ENCODE data around the gene GRIK4. TPM values are rescaled to one million over a fixed set of nuclear protein-coding genes. Genes with fewer than 3 reads are reported as not detected.

The GRIK4 gene
- total RNA-seq, 1 experiment from 2014 or later: not detected

- intact Hi-C loops (cut with micrococcal nuclease): no loop called here
- no peaks in the 10 kb centered on the region for H3K36me3 ChIP-seq (ENCODE audit: low read depth, low read length)
- ChIA-PET POLR2A (ENCODE audit: unreplicated experiment) (no interaction called here), CTCF (no interaction called here)
- no peak overlapping the region for H2AFZ ChIP-seq (ENCODE audit: low read length)
- no peaks in the 10 kb centered on the region for H4K20me1 ChIP-seq (ENCODE audit: low read length)
- no peak overlapping the region for H3K4me2 ChIP-seq (ENCODE audit: low read length)
- no peaks in the 10 kb centered on the region for H3K9me2 ChIP-seq (replicated peaks; ENCODE audit: low read length)
- no peak for ATAC-seq
- H3K9ac ChIP-seq (ENCODE audit: low read length): no peak overlapping the region
- H3K4me3 ChIP-seq (ENCODE audit: low read length): no peak overlapping the region
- H3K27me3 ChIP-seq (ENCODE audit: low read length): peaks cover 88% of the 10 kb centered on the region
- no peaks in the 10 kb centered on the region for H3K79me2 ChIP-seq (ENCODE audit: low read length)
- no peaks in the 10 kb centered on the region for H3K9me3 ChIP-seq (ENCODE audit: low read length)
- H3K4me1 ChIP-seq (ENCODE audit: insufficient read depth, low read length): no peaks in the 10 kb centered on the region
- no peak overlapping the region for H3K27ac ChIP-seq (ENCODE audit: low read length)
- DNase-seq: no peak
- no TSS peak for BruUV-seq (replicated peaks)
- no peaks in the 10 kb centered on the region for H3F3A ChIP-seq (ENCODE audit: low read length, unreplicated experiment)
- TF ChIP-seq, protein P1, sequence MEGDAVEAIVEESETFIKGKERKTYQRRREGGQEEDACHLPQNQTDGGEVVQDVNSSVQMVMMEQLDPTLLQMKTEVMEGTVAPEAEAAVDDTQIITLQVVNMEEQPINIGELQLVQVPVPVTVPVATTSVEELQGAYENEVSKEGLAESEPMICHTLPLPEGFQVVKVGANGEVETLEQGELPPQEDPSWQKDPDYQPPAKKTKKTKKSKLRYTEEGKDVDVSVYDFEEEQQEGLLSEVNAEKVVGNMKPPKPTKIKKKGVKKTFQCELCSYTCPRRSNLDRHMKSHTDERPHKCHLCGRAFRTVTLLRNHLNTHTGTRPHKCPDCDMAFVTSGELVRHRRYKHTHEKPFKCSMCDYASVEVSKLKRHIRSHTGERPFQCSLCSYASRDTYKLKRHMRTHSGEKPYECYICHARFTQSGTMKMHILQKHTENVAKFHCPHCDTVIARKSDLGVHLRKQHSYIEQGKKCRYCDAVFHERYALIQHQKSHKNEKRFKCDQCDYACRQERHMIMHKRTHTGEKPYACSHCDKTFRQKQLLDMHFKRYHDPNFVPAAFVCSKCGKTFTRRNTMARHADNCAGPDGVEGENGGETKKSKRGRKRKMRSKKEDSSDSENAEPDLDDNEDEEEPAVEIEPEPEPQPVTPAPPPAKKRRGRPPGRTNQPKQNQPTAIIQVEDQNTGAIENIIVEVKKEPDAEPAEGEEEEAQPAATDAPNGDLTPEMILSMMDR (conservative IDR thresholded peaks at IDR 0.05; ENCODE audit: low read depth, low read length): no peak
- TF ChIP-seq EZH2phosphoT487 (IDR thresholded peaks at IDR 0.05; ENCODE audit: borderline replicate concordance, low read length): no peak
- no peak for TF ChIP-seq EZH2 (IDR thresholded peaks at IDR 0.05; ENCODE audit: low read length, unreplicated experiment)
Observed at GRCh38 chr11:120789391-120789790, 277.8 kb downstream of the GRIK4 start.

- no peak for TF ChIP-seq EZH2phosphoT487 (IDR thresholded peaks at IDR 0.05; ENCODE audit: borderline replicate concordance, low read length)
- TF ChIP-seq, protein P1 (conservative IDR thresholded peaks at IDR 0.05; ENCODE audit: low read depth, low read length): no peak
- TF ChIP-seq EZH2 (IDR thresholded peaks at IDR 0.05; ENCODE audit: low read length, unreplicated experiment): no peak
- POLR2A ChIA-PET (ENCODE audit: unreplicated experiment): no interaction called here
- Histone ChIP-seq H3K27me3 (ENCODE audit: low read length) (peaks cover 91% of the 10 kb centered on the region), H3K36me3 (ENCODE audit: low read depth, low read length) (no peaks in the 10 kb centered on the region), H3K9me3 (ENCODE audit: low read length) (no peaks in the 10 kb centered on the region), H3K9me2 (replicated peaks; ENCODE audit: low read length) (no peaks in the 10 kb centered on the region), H3K4me3 (ENCODE audit: low read length) (no peak overlapping the region), H3F3A (ENCODE audit: low read length, unreplicated experiment) (no peaks in the 10 kb centered on the region), H3K27ac (ENCODE audit: low read length) (no peak overlapping the region), H2AFZ (ENCODE audit: low read length) (no peak overlapping the region), H3K79me2 (ENCODE audit: low read length) (no peaks in the 10 kb centered on the region), H4K20me1 (ENCODE audit: low read length) (no peaks in the 10 kb centered on the region), H3K4me2 (ENCODE audit: low read length) (no peak overlapping the region), H3K4me1 (ENCODE audit: insufficient read depth, low read length) (no peaks in the 10 kb centered on the region), H3K9ac (ENCODE audit: low read length) (no peak overlapping the region)
- CTCF ChIA-PET: no interaction called here
- no peak for DNase-seq
- ATAC-seq: no peak
- intact Hi-C loops (cut with micrococcal nuclease): no loop called here
- no TSS peak for BruUV-seq (replicated peaks)
Observed at GRCh38 chr11:120792306-120792705, 280.8 kb downstream of the GRIK4 start.

DNA sequence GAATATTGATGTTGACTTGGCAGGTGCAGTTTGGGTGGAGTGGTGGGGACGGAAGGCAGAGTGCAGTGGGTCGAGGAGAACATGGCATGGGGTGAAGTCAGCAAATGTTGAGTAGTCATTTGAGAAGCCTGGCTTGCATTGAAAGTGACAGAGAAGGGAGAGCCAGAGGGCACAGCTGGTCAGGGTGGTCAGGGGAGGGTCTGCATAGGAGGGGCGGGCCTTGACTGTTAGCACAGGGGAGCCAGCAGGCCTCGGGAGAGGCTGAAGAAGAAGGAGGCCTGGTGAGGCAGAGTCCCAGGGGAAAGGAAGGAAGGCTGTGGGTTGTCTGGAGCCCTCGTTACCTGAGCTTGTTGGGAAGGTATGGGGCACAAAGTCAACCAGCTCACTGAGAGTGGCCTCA is 281.6 kb downstream of the GRIK4 start:
- H4K20me1 ChIP-seq (ENCODE audit: low read length): no peaks in the 10 kb centered on the region
- ChIA-PET POLR2A (ENCODE audit: unreplicated experiment) (no interaction called here), CTCF (no interaction called here)
- H3K4me2 ChIP-seq (ENCODE audit: low read length): no peak overlapping the region
- H3K9me3 ChIP-seq (ENCODE audit: low read length): no peaks in the 10 kb centered on the region
- H3K4me1 ChIP-seq (ENCODE audit: insufficient read depth, low read length): no peaks in the 10 kb centered on the region
- H3K36me3 ChIP-seq (ENCODE audit: low read depth, low read length): no peaks in the 10 kb centered on the region
- H3K27ac ChIP-seq (ENCODE audit: low read length): no peak overlapping the region
- peaks cover 96% of the 10 kb centered on the region for H3K27me3 ChIP-seq (ENCODE audit: low read length)
- no peak overlapping the region for H3K9ac ChIP-seq (ENCODE audit: low read length)
- H2AFZ ChIP-seq (ENCODE audit: low read length): no peak overlapping the region
- no peak for DNase-seq
- no peak overlapping the region for H3K4me3 ChIP-seq (ENCODE audit: low read length)
- TF ChIP-seq, protein P1 (conservative IDR thresholded peaks at IDR 0.05; ENCODE audit: low read depth, low read length): no peak
- no peak for TF ChIP-seq EZH2 (IDR thresholded peaks at IDR 0.05; ENCODE audit: low read length, unreplicated experiment)
- TF ChIP-seq EZH2phosphoT487 (IDR thresholded peaks at IDR 0.05; ENCODE audit: borderline replicate concordance, low read length): no peak
- H3K79me2 ChIP-seq (ENCODE audit: low read length): no peaks in the 10 kb centered on the region
- intact Hi-C loops (cut with micrococcal nuclease): no loop called here
- H3F3A ChIP-seq (ENCODE audit: low read length, unreplicated experiment): no peaks in the 10 kb centered on the region
- BruUV-seq (replicated peaks): no TSS peak
- H3K9me2 ChIP-seq (replicated peaks; ENCODE audit: low read length): no peaks in the 10 kb centered on the region
- no peak for ATAC-seq

All from PC-3 (cell line).